ENCODE measurements around the gene ADCY4.

Gene ADCY4

DNA sequence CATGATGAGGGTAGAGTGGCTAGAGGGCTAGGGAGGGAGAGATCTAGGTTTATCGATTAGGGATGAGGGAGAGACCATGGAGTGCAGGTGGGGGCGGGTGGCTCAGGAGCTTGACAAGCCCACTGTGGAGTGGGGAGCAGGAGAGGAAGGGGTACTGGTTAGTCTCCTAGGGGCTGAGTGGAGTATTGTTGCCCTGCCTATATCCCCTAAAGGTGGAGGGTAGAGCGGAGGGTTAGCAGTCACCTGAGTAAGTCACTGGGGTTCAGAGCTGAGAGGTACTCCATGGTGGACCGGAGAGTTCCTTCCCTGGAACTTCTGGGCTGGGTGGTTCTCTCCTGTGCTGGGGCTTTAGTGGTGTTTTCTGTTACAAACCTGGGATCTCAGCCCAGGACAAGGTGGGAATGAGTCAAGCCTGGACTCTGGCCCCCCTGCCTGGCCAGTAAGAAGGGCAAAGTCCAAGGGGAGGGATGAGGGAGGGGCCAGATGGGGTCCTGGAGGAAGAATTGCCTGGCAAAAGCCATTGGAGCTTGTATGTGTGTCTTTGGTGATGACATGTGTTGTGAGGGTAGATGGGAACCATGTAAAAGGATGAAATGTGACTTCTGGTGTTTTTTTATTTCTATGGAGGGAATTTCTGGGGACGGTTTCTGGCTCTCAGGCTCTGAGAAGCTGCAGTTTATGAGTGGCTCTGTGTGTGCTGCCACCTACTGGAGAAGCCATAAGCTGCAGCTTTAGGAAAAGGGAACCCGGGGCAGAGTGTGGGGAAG is 27.1 kb downstream of the ADCY4 start, which contains the start of gene CIDEB:
CIDEB (minus strand) TSS at position 403 of the 767 bp plus-strand sequence; CDS start at position 284, 119 bp downstream.
- no peak within 1 kb of the TSS for H3K4me3 ChIP-seq (replicated peaks in 1 of 2; ENCODE audit: low read depth in 2 of 2, low read length in 2 of 2)
- TF ChIP-seq, protein P1, sequence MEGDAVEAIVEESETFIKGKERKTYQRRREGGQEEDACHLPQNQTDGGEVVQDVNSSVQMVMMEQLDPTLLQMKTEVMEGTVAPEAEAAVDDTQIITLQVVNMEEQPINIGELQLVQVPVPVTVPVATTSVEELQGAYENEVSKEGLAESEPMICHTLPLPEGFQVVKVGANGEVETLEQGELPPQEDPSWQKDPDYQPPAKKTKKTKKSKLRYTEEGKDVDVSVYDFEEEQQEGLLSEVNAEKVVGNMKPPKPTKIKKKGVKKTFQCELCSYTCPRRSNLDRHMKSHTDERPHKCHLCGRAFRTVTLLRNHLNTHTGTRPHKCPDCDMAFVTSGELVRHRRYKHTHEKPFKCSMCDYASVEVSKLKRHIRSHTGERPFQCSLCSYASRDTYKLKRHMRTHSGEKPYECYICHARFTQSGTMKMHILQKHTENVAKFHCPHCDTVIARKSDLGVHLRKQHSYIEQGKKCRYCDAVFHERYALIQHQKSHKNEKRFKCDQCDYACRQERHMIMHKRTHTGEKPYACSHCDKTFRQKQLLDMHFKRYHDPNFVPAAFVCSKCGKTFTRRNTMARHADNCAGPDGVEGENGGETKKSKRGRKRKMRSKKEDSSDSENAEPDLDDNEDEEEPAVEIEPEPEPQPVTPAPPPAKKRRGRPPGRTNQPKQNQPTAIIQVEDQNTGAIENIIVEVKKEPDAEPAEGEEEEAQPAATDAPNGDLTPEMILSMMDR (IDR thresholded peaks at IDR 0.05; ENCODE audit: low read depth, low read length), result peak; percentile 98
- peak; percentile 67 to 68 for DNase-seq (ENCODE audit: low read depth in 2 of 2)

- TF ChIP-seq, protein P1 (IDR thresholded peaks at IDR 0.05; ENCODE audit: low read depth, low read length), result no peak
- no peak for DNase-seq (ENCODE audit: low read depth in 2 of 2)
- no peak overlapping the region for H3K4me3 ChIP-seq (replicated peaks in 1 of 2; ENCODE audit: low read depth in 2 of 2, low read length in 2 of 2)
Measured at GRCh38 chr14:24307156-24307574, 27.7 kb downstream of the ADCY4 start.

DNA sequence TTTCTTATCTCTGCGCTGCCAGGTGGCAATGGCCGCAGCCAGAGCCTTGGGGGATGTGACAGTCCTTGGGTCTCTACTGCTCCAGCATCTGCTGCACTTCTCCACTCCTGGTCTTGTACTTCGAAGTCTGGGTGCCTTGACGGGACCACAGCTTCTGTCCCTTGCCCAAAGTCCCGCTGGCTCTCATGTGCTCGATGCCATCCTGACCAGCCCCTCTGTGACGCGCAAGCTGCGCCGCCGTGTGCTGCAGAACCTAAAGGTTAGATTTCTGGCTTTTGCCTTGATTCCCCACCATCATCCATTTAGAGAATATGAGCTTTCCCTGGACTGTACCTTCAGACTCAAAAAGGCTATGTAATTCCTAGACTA is 30.9 kb downstream of the ADCY4 start:
- no peak for DNase-seq (ENCODE audit: low read depth in 2 of 2)
- H3K4me3 ChIP-seq (replicated peaks in 1 of 2; ENCODE audit: low read depth in 2 of 2, low read length in 2 of 2), result no peak overlapping the region
- TF ChIP-seq, protein P1 (IDR thresholded peaks at IDR 0.05; ENCODE audit: low read depth, low read length), result no peak

GRCh38 chr14:24300326-24300980 is 34.4 kb downstream of the ADCY4 start:
- DNase-seq (ENCODE audit: low read depth in 2 of 2), result no peak
- H3K4me3 ChIP-seq (replicated peaks in 1 of 2; ENCODE audit: low read depth in 2 of 2, low read length in 2 of 2), result peak overlapping the region; percentile 63 to 100
- TF ChIP-seq, protein P1 (IDR thresholded peaks at IDR 0.05; ENCODE audit: low read depth, low read length), result no peak

DNA sequence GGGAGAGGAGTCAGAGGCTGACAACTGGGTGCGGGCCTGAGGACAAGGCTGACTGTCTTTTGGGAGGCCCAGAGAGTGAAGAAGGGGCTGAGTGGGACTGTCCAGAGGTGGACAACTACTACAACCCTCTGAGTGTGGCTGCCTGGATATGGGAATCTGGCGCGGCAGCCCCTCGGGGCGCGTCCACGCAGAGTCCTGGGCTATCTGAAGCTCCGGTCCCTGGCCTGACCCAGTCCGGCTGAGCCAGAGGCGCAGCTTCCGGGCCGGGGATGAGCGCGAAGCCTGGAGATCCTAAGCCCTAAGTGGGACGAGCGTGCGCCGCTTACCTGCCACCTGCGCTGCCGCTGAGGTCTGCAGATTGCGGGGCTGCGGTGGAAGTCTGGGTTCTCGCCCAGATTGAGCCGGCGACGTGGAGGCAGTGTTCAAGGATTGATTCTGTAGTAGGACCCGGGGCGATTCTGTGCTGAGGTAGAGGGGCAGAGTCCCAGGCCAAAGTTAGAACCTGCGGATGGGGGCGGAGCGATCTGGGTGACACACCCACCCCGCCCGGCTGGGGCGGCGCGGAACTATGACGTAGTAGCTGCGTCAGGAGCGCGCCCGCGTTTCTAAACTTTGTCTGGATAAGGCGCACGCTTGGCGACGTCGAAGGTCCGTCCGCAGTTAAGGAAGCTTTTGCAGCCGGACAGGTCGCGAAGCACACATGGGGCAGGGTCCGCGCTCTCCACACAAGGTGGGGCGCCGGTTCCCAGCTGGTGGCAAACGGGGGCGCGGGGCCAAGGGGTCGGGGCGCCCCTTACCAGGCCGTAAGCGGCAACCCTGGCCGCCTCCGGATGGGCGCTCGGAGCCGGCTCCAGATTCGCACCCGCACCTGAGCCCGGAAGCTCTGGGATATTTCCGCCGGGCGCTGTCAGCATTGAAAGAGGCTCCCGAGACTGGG is 35.3 kb downstream of the ADCY4 start, which contains the start of the genes DHRS1 and NOP9:
DHRS1 (minus strand) TSS at position 526 of the 937 bp plus-strand sequence. CDS start 674 bp downstream, outside the sequence.
NOP9 (plus strand) TSS at position 596 of the 937 bp plus-strand sequence; CDS start at position 701, 105 bp downstream.
- DNase-seq (ENCODE audit: low read depth in 2 of 2), result peak; percentile 87 to 91
- H3K4me3 ChIP-seq (replicated peaks in 1 of 2; ENCODE audit: low read depth in 2 of 2, low read length in 2 of 2), result peak within 1 kb of the TSS; percentile 63 to 100
- TF ChIP-seq, protein P1 (IDR thresholded peaks at IDR 0.05; ENCODE audit: low read depth, low read length), result no peak

- TF ChIP-seq, protein P1 (IDR thresholded peaks at IDR 0.05; ENCODE audit: low read depth, low read length), result no peak
- H3K4me3 ChIP-seq (replicated peaks in 1 of 2; ENCODE audit: low read depth in 2 of 2, low read length in 2 of 2), result peak overlapping the region; percentile 63 to 100
- DNase-seq (ENCODE audit: low read depth in 2 of 2), result peak; percentile 35 to 75
Measured at GRCh38 chr14:24298892-24299254, 36.0 kb downstream of the ADCY4 start.
